ENCODE measurements around the gene ABCB8.

GRCh38 chr7:151083071-151083823, 55.0 kb downstream of the ABCB8 start, which contains the start of gene TMUB1:
- TF ChIP-seq EZH2 (IDR thresholded peaks at IDR 0.05; ENCODE audit: low read length): no peak
- no peak for TF ChIP-seq CTCF (optimal IDR thresholded peaks at IDR 0.05 in 1 of 3, IDR thresholded peaks at IDR 0.05 in 1 of 3, conservative IDR thresholded peaks at IDR 0.05 in 1 of 3; ENCODE audit: extremely low read depth in 1 of 3, insufficient read depth in 2 of 3, low read length in 3 of 3)

Measured in keratinocyte (primary cell).